Measurements from ENCODE around the gene CBLL2. TPM values are rescaled to one million over a fixed set of nuclear protein-coding genes. Genes with fewer than 3 reads are reported as not detected.

Gene CBLL2
- total and polyA plus RNA-seq, 10 of the 15 experiments (the other 5 are each of a cell fraction or from before 2014, with no cell fraction given): 0.12 to 0.17 TPM; not detected in 8

DNA sequence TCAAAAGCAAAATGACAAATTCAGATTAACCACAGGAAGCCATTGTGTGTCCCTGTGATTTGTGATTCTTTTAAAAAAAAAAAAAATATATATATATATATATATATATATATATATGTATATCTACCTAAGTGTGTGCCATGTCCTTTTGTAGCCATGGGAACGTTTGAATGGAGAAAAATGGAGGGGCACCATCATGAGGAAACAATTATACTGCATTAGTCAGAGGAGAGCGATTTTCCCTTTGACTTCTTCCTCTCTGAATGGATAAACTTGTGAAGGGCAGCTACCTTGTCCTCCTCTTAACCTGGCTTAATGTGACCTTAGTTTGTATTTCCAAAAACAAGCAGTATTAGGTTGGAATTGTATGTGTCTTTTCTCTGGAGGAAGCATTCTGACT, 23.3 kb upstream of the CBLL2 start:
- no peaks in the 10 kb centered on the region for H4K20me1 ChIP-seq (ENCODE audit: control insufficient read depth, insufficient read depth)
- WGBS (ENCODE audit: insufficient coverage, insufficient replicate concordance, low lambda C conversion rate, missing lambda C conversion rate): 0% methylated on average over 2 of the region's 2 CpGs
- H3K4me3 ChIP-seq: no peak overlapping the region
- in situ Hi-C loops (cut with MboI): no loop called here
- no peaks in the 10 kb centered on the region for H3K9me3 ChIP-seq (replicated peaks; ENCODE audit: control insufficient read depth, insufficient read depth, low read length)
- no peaks in the 10 kb centered on the region for H3K79me2 ChIP-seq (ENCODE audit: control insufficient read depth, insufficient read depth, low read length)
- H3K4me1 ChIP-seq (ENCODE audit: control insufficient read depth, insufficient read depth, low read length): no peaks in the 10 kb centered on the region
- no peaks in the 10 kb centered on the region for H3K27me3 ChIP-seq (replicated peaks in 1 of 2; ENCODE audit: control insufficient read depth in 2 of 2, insufficient read depth in 2 of 2, low read length in 1 of 2)
- BruUV-seq (replicated peaks): no TSS peak
- CTCF ChIA-PET: interaction anchor here (1.4 kb wide), 1 partner anchor 264 kb away, joined by 3 read pairs; no protein-coding TSS in a partner anchor
- H2AFZ ChIP-seq (ENCODE audit: control insufficient read depth, low read depth, low read length): no peak overlapping the region
- no peak overlapping the region for H3K27ac ChIP-seq (ENCODE audit: control insufficient read depth, insufficient read depth)
- RAD21 ChIA-PET (ENCODE audit: unreplicated experiment): no interaction called here
- FAIRE-seq (no peak), ATAC-seq (no peak), DNase-seq (ENCODE audit: low read depth, low spot score) (no peak)
- POLR2A ChIA-PET: no interaction called here
- H3K9ac ChIP-seq (ENCODE audit: control insufficient read depth, insufficient read depth, low read length): no peak overlapping the region
- SMC1A ChIA-PET (ENCODE audit: uncharacterized antibody, unreplicated experiment): interaction anchor here (1.2 kb wide), 1 partner anchor 114 kb away, joined by 4 read pairs; no protein-coding TSS in a partner anchor
- H3K4me2 ChIP-seq (ENCODE audit: control insufficient read depth, insufficient read depth): no peak overlapping the region
- H3K36me3 ChIP-seq (ENCODE audit: control insufficient read depth in 2 of 2, insufficient read depth in 2 of 2, low read length in 1 of 2): no peaks in the 10 kb centered on the region
- intact Hi-C loops (cut with micrococcal nuclease; ENCODE audit: unreplicated experiment): no loop called here
- no peak for TF ChIP-seq KDM1A (IDR thresholded peaks at IDR 0.05; ENCODE audit: borderline replicate concordance)
- no peak for TF ChIP-seq NFYB (IDR thresholded peaks at IDR 0.05; ENCODE audit: insufficient read depth, low read depth, low read length)
- no peak for TF ChIP-seq CREM (IDR thresholded peaks at IDR 0.05; ENCODE audit: low read depth)
- TF ChIP-seq RAD51 (IDR thresholded peaks at IDR 0.05): no peak
- TF ChIP-seq NFYA (IDR thresholded peaks at IDR 0.05; ENCODE audit: borderline replicate concordance, low read depth, low read length): no peak

DNA sequence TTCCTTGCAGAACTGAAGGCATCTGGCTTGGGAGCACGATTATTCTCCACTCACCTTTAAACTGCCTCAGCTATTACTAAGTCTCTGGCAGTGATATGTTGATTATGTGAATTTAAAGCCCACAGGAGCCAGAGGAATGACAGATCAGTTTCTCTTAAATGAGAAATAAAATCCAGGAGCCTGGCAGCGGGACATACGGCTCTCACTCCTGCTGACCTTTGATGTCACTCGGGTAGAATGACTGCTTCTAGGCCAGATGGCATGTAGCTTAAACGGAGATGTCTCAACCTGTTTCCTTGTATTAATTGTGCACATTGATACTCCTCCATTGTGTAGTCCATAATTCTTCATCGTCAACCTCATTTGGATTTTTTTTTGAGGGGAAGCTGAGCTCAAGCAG, 4.0 kb upstream of the CBLL2 start:
- ChIA-PET POLR2A (no interaction called here), CTCF (interaction anchor here (1.5 to 2.2 kb wide), 2 partner anchors 15 to 284 kb away, joined by 3 to 7 read pairs; no protein-coding TSS in a partner anchor), SMC1A (ENCODE audit: uncharacterized antibody, unreplicated experiment) (interaction anchor here (1.4 to 1.6 kb wide), 2 partner anchors 23 to 480 kb away, joined by 3 to 5 read pairs; no protein-coding TSS in a partner anchor), RAD21 (ENCODE audit: unreplicated experiment) (interaction anchor here (1.3 kb wide), 1 partner anchor 132 kb away, joined by 4 read pairs; no protein-coding TSS in a partner anchor)
- in situ Hi-C loops (cut with MboI) (no loop called here), intact Hi-C loops (cut with micrococcal nuclease; ENCODE audit: unreplicated experiment) (no loop called here)
- Histone ChIP-seq H3K4me1 (ENCODE audit: control insufficient read depth, insufficient read depth, low read length) (no peaks in the 10 kb centered on the region), H3K4me2 (ENCODE audit: control insufficient read depth, insufficient read depth) (no peak overlapping the region), H3K4me3 (no peak overlapping the region), H3K9ac (ENCODE audit: control insufficient read depth, insufficient read depth, low read length) (no peak overlapping the region), H3K79me2 (ENCODE audit: control insufficient read depth, insufficient read depth, low read length) (no peaks in the 10 kb centered on the region), H3K27ac (ENCODE audit: control insufficient read depth, insufficient read depth) (no peak overlapping the region), H2AFZ (ENCODE audit: control insufficient read depth, low read depth, low read length) (no peak overlapping the region), H3K36me3 (ENCODE audit: control insufficient read depth in 2 of 2, insufficient read depth in 2 of 2, low read length in 1 of 2) (no peaks in the 10 kb centered on the region), H3K9me3 (replicated peaks; ENCODE audit: control insufficient read depth, insufficient read depth, low read length) (no peaks in the 10 kb centered on the region), H3K27me3 (replicated peaks in 1 of 2; ENCODE audit: control insufficient read depth in 2 of 2, insufficient read depth in 2 of 2, low read length in 1 of 2) (no peaks in the 10 kb centered on the region), H4K20me1 (ENCODE audit: control insufficient read depth, insufficient read depth) (no peaks in the 10 kb centered on the region)
- no peak for FAIRE-seq
- no peak for DNase-seq (ENCODE audit: low read depth, low spot score)
- WGBS (ENCODE audit: insufficient coverage, insufficient replicate concordance, low lambda C conversion rate, missing lambda C conversion rate): 29% methylated on average over 6 of the region's 6 CpGs
- no peak for ATAC-seq
- BruUV-seq (replicated peaks): no TSS peak
- TF ChIP-seq IKZF1 (conservative IDR thresholded peaks at IDR 0.05): no peak
- TF ChIP-seq TCF3 (IDR thresholded peaks at IDR 0.05; ENCODE audit: borderline replicate concordance, insufficient read depth, low read depth, low read length): no peak
- no peak for TF ChIP-seq NR2C1 (IDR thresholded peaks at IDR 0.05)
- TF ChIP-seq, protein P1, sequence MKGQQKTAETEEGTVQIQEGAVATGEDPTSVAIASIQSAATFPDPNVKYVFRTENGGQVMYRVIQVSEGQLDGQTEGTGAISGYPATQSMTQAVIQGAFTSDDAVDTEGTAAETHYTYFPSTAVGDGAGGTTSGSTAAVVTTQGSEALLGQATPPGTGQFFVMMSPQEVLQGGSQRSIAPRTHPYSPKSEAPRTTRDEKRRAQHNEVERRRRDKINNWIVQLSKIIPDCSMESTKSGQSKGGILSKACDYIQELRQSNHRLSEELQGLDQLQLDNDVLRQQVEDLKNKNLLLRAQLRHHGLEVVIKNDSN (IDR thresholded peaks at IDR 0.05; ENCODE audit: borderline replicate concordance, extremely low read length, insufficient read depth, low read depth, low read length): no peak
- TF ChIP-seq ZNF207 (IDR thresholded peaks at IDR 0.05; ENCODE audit: borderline replicate concordance): no peak
- TF ChIP-seq, protein P2, sequence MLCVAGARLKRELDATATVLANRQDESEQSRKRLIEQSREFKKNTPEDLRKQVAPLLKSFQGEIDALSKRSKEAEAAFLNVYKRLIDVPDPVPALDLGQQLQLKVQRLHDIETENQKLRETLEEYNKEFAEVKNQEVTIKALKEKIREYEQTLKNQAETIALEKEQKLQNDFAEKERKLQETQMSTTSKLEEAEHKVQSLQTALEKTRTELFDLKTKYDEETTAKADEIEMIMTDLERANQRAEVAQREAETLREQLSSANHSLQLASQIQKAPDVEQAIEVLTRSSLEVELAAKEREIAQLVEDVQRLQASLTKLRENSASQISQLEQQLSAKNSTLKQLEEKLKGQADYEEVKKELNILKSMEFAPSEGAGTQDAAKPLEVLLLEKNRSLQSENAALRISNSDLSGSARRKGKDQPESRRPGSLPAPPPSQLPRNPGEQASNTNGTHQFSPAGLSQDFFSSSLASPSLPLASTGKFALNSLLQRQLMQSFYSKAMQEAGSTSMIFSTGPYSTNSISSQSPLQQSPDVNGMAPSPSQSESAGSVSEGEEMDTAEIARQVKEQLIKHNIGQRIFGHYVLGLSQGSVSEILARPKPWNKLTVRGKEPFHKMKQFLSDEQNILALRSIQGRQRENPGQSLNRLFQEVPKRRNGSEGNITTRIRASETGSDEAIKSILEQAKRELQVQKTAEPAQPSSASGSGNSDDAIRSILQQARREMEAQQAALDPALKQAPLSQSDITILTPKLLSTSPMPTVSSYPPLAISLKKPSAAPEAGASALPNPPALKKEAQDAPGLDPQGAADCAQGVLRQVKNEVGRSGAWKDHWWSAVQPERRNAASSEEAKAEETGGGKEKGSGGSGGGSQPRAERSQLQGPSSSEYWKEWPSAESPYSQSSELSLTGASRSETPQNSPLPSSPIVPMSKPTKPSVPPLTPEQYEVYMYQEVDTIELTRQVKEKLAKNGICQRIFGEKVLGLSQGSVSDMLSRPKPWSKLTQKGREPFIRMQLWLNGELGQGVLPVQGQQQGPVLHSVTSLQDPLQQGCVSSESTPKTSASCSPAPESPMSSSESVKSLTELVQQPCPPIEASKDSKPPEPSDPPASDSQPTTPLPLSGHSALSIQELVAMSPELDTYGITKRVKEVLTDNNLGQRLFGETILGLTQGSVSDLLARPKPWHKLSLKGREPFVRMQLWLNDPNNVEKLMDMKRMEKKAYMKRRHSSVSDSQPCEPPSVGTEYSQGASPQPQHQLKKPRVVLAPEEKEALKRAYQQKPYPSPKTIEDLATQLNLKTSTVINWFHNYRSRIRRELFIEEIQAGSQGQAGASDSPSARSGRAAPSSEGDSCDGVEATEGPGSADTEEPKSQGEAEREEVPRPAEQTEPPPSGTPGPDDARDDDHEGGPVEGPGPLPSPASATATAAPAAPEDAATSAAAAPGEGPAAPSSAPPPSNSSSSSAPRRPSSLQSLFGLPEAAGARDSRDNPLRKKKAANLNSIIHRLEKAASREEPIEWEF (IDR thresholded peaks at IDR 0.05; ENCODE audit: insufficient replicate concordance, low read depth, low read length): no peak

Data from GM12878 (cell line).